Heart right ventricle (tissue), 16 donors: ENCODE data around the gene ZNF609. TPM values are rescaled to one million over a fixed set of nuclear protein-coding genes. Genes with fewer than 3 reads are reported as not detected.
"Not testable (repeated sequence)": the region's sequence is repeated elsewhere in the genome, so short reads cannot be mapped to it uniquely, and the experiment has no call there.

Source experiments
- ATAC-seq, 8 donors: fragments of 200-7000 bp; cut with Tn5 transposase; one replicate each; pipeline ENCODE4 v1.9.1; 2020; ENCODE audit warnings: mild to moderate bottlenecking in 8 of 8, moderate library complexity in 8 of 8, moderate number of reproducible peaks in 1 of 8
- DNase-seq, 2 donors: peaks; one replicate each; pipeline ENCODE4 v3.0.0-alpha.2; 2020
- H3K27ac ChIP-seq, 10 donors: fragments of 200-600 bp; sonication (generic) in 2 of 10; one replicate each; pipeline versions ENCODE4 v1.5.0 to v1.8.0; 2020 to 2022; ENCODE audit warnings: mild to moderate bottlenecking in 3 of 10
- H3K27me3 ChIP-seq, 7 donors: fragments of 200-600 bp; one replicate each; pipeline ENCODE4 v1.8.0; 2021 to 2022; ENCODE audit warnings: mild to moderate bottlenecking in 2 of 7
- H3K36me3 ChIP-seq, 9 donors: fragments of 200-600 bp; sonication (generic) in 1 of 9; one replicate each; pipeline versions ENCODE4 v1.5.0 to v1.8.0; 2020 to 2022; ENCODE audit warnings: mild to moderate bottlenecking in 2 of 9
- H3K4me1 ChIP-seq, 9 donors: fragments of 200-600 bp; sonication (generic) in 1 of 9; one replicate each; pipeline versions ENCODE4 v1.5.0 to v1.8.0; 2020 to 2022; ENCODE audit warnings: mild to moderate bottlenecking in 4 of 9
- H3K4me3 ChIP-seq, 10 donors: fragments of 200-600 bp; sonication (generic) in 2 of 10; one replicate each; pipeline versions ENCODE4 v1.5.0 to v1.8.0; 2020 to 2022; ENCODE audit warnings: mild to moderate bottlenecking in 7 of 10, moderate library complexity in 2 of 10
- H3K9me3 ChIP-seq, 11 donors: fragments of 200-600 bp in 10 of 11; sonication (generic) in 2 of 11; one replicate each; pipeline versions ENCODE4 v1.5.0 to v1.8.0; 2013 to 2022; ENCODE audit warnings: mild to moderate bottlenecking in 2 of 11, control low read depth in 1 of 11, moderate library complexity in 1 of 11
- CTCF ChIP-seq, 9 donors: fragments of 200-600 bp; sonication (generic) in 2 of 9; IDR thresholded peaks; one replicate each; pipeline versions ENCODE4 v1.5.0 to v1.8.0; 2021 to 2022; ENCODE audit warnings: antibody characterized with exemption in 9 of 9, mild to moderate bottlenecking in 5 of 9, moderate library complexity in 1 of 9
- WGBS, 2 donors: extraction: QIAGEN DNeasy Blood & Tissue Kit; methylation state at CpG; one replicate each; pipeline ENCODE4 v1.1.7; 2013; ENCODE audit warnings: inconsistent platforms in 1 of 2; 5-methylcytosine and 5-hydroxymethylcytosine counted together
- intact Hi-C, 10 donors: fragments of 100-400 bp; cut with DNase I; formaldehyde crosslinking; loops; one replicate each; pipeline versions ENCODE4 v1.11.1 to v1.14.2; 2022
- polyA plus RNA-seq, 2 donors: library from polyadenylated mRNA; stranded (reverse); fragments of 200-250 nt; gene quantifications; one replicate each; pipeline ENCODE4 v1.2.3, GENCODE V29; 2013
- total RNA-seq, 10 donors: library from RNA; stranded (reverse); fragmentation: NEBNext Ultra II Directional in 3 of 10; extraction: Animal tissue kit (Norgen Biotek cat#: 25700) in 3 of 10; gene quantifications; one replicate each; pipeline versions ENCODE4 v1.2.1 to v1.2.4, GENCODE V29; 2021 to 2023
- donor health status: Arrhythmogenic right ventricular cardiomyopathy.
- donor health status: ischemic (EF 13 %, LVEDD 7.1; RV severe dilation, severe dysfunction).
- donor health status: healthy with polysubstance abuse.
- donor health status: DM: no; HTN: yes; CAD: no.
- donor health status: DM: no; HTN: no; CAD: no.
- donor health status: ischemic (EF 25% LVEDD 6.9; RV normal size, moderate dysfunction).
- donor health status: ischemic (EF 25% LVEDD 5.7; RV mildly dilated, moderate dysfunction).
- donor health status: healthy.
- donor health status: DM: yes; HTN: yes; CAD: no.
- donor health status: Ischemic cardiomyopathy.
- donor health status: ischemic (EF 35%, LVEDD 5.7; RV mildly dilated, moderate dysfunction).
- donor health status: nonischemic (EF 11% LVEDD 7.7; RV severe dilation, severe dysfunction).
- donor health status: DM: yes; HTN: yes; CAD: no.
- donor health status: PGD.
- donor health status: ischemic (EF 29% LVEDD 5.4; RV normal size, mild dysfunction).
- donor health status: nonischemic (EF 23%, LVEDD 6.1; RV moderate dilation, normal function).

The ZNF609 gene
- total and polyA plus RNA-seq, 12 donors = 4.0 to 19.2 (median 15.8) TPM

GRCh38 chr15:64640146-64640871 is 179.9 kb downstream of the ZNF609 start:
- TF ChIP-seq CTCF (IDR thresholded peaks at IDR 0.05) = no peak
- Histone ChIP-seq H3K27ac (peak overlapping the region in 1 of 10 donors; percentile 57), H3K9me3 (peaks cover 0 to 13% (median 0%) of the 10 kb centered on the region in 11 donors), H3K36me3 (peaks cover 0 to 9% (median 0%) of the 10 kb centered on the region in 9 donors), H3K4me3 (no peak overlapping the region), H3K4me1 (peaks cover 8 to 35% (median 22%) of the 10 kb centered on the region in 9 donors), H3K27me3 (no peaks in the 10 kb centered on the region)
- peak in 3 of 8 donors; percentile 14 to 34 (median 21) for ATAC-seq
- DNase-seq = no peak
- WGBS, 2 donors = 77 to 80% methylated on average over 5 of the region's 5 CpGs
- intact Hi-C loops = no loop called here

GRCh38 chr15:64642875-64643274 is 182.5 kb downstream of the ZNF609 start:
- Histone ChIP-seq H3K27ac (no peak overlapping the region), H3K9me3 (peaks cover 0 to 4% (median 0%) of the 10 kb centered on the region in 11 donors), H3K4me3 (no peak overlapping the region), H3K27me3 (no peaks in the 10 kb centered on the region), H3K4me1 (peaks cover 0 to 20% (median 6%) of the 10 kb centered on the region in 9 donors), H3K36me3 (no peaks in the 10 kb centered on the region)
- intact Hi-C loops = no loop called here
- TF ChIP-seq CTCF (IDR thresholded peaks at IDR 0.05) = no peak
- ATAC-seq = no peak
- 96% methylated on average over 3 of the region's 3 CpGs for WGBS, 2 donors
- no peak for DNase-seq

- no peak for DNase-seq
- H3K4me3 ChIP-seq = no peak overlapping the region
- no peaks in the 10 kb centered on the region for H3K27me3 ChIP-seq
- peaks cover 0 to 20% (median 6%) of the 10 kb centered on the region in 9 donors for H3K4me1 ChIP-seq
- intact Hi-C loops = no loop called here
- no peak overlapping the region for H3K27ac ChIP-seq
- no peak for TF ChIP-seq CTCF (IDR thresholded peaks at IDR 0.05)
- ATAC-seq = no peak
- 98 to 100% methylated on average over 1 of the region's 1 CpG for WGBS, 2 donors
- no peaks in the 10 kb centered on the region for H3K9me3 ChIP-seq
- H3K36me3 ChIP-seq = no peaks in the 10 kb centered on the region
These were observed 183.3 kb downstream of the ZNF609 start for GRCh38 chr15:64643685-64644084.

- H3K9me3 ChIP-seq, intact Hi-C loops, ATAC-seq, H3K27ac ChIP-seq, DNase-seq, H3K27me3 ChIP-seq, H3K4me3 ChIP-seq, H3K36me3 ChIP-seq: not testable (repeated sequence)
- H3K4me1 ChIP-seq = peaks cover 0 to 12% (median 6%) of the 10 kb centered on the region in 9 donors
These were observed 184.4 kb downstream of the ZNF609 start for GRCh38 chr15:64644811-64645210.

- no peak for ATAC-seq
- H3K4me3 ChIP-seq = no peak overlapping the region
- H3K27ac ChIP-seq = no peak overlapping the region
- H3K27me3 ChIP-seq = no peaks in the 10 kb centered on the region
- H3K4me1 ChIP-seq = no peaks in the 10 kb centered on the region
- no peaks in the 10 kb centered on the region for H3K36me3 ChIP-seq
- intact Hi-C loops = no loop called here
- no peaks in the 10 kb centered on the region for H3K9me3 ChIP-seq
- DNase-seq = no peak
- TF ChIP-seq CTCF (IDR thresholded peaks at IDR 0.05) = no peak
- WGBS, 2 donors = 96 to 100% methylated on average over 1 of the region's 1 CpG
These were observed 185.6 kb downstream of the ZNF609 start for GRCh38 chr15:64645995-64646394.
